Stimulated activated CD8-positive, alpha-beta memory T cell treated with anti-CD3 and anti-CD28 coated beads, Interleukin-15, amount 100 ng/mL, for 48 hours (primary cell): Measurements from ENCODE around the gene GALNT17.
"Not testable (repeated sequence)": the region's sequence is repeated elsewhere in the genome, so short reads cannot be mapped to it uniquely, and the experiment has no call there.

Source experiments
- DNase-seq, 2 donors: peaks; one replicate each; pipeline ENCODE4 v3.0.0-alpha.2; 2020; ENCODE audit warnings: low read depth in 2 of 2

GALNT17 gene

DNA sequence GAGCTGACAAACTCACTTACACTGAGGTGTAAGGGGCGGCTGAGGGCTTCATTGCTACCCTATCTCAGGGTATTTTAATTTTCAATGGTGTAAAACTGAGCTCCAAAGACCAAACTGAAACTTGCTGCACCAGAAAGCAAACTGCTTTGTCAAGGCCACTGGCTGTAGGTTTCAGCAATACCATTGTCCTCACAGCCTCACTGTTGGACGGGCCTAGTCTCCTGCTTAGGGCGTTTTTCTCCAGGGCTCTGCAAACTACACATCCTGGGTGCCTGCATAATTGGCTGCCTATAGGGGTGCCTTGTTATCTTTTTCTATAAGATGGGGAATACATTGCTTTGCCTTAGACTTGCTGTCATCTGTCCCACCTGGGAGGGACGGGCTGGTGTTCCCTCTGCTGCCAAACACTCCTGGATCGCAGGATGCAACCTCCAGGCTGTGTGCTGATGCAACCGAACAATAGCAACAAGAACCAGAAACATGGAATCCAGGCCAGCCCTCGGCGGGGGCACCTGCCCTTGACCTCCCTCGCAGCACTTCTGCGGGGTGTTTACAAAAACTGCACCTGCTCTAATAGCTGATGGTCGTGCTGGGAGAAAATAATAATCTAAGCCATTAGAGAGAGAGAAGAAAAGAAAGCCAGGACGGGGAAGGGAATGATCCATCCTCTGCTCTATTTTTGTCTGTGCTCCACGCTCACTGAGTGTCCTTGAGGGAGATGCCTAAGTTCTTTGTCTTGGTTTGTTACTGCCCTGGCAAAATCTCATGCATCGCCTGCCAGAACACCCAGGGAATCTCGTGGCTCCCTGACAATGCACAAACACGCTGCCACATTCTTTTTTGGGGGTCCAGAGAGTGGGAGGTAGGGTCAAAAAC lies 104.5 kb downstream of the GALNT17 start:
- no peak for DNase-seq

DNA sequence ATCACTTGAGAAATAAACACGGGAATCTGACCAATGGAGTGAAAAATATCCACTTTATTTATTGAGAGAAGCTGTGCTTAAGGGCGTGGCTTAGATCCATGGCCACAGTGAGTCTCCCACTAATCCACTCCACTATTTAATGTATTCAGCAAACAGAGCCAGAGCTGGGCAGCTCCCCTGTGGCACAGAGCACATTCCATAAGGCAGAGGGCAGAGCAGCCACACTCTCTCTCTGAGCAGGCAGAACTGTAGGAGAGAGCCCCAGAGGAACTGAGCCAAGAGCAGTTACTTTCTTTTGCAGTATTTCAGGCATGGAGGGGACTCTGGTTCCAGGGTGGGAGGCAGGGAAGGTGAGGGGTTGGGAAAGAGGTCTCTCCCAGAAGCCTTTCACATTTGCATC lies 106.0 kb downstream of the GALNT17 start:
- no peak for DNase-seq

DNA sequence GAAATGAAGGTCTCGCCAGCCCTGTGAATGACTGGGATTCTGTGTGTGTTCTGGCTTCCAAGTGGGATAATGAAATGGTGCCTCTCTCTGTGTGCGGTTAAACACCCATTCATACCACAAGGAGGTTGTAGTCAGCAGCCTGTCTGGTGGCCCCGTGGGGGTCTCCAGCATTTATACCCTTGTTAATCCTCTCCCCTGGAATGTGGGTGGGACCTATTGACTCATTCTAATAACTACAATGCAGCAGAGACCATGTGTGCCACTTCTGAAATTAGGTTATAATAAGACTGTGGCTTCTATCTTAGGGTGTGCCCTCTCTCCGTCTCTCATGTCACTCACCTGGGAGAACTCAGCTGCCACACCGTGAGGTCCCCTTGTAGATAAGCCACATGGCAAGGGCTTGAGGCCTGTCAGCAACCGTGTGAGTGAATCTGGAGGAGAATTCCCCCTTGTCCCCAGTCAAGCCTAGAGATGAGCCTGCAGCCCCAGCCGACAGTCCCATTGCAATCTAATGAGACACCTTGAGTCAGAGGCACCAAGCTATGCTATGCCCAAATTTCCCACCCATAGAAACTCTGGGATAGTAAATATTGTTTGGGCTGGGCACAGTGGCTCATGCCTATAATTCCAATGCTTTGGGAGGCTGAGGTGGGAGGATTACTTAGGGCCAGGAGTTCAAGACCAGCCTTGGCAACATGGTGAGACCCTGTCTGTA lies 106.8 kb downstream of the GALNT17 start:
- no peak for DNase-seq

GRCh38 chr7:71239586-71240268 lies 107.8 kb downstream of the GALNT17 start:
- no peak for DNase-seq

- no peak for DNase-seq
Measured at GRCh38 chr7:71243736-71244410, 111.9 kb downstream of the GALNT17 start.

GRCh38 chr7:71245038-71245437 lies 113.1 kb downstream of the GALNT17 start:
- no peak for DNase-seq

GRCh38 chr7:71251706-71252105 lies 119.8 kb downstream of the GALNT17 start:
- no peak for DNase-seq

DNA sequence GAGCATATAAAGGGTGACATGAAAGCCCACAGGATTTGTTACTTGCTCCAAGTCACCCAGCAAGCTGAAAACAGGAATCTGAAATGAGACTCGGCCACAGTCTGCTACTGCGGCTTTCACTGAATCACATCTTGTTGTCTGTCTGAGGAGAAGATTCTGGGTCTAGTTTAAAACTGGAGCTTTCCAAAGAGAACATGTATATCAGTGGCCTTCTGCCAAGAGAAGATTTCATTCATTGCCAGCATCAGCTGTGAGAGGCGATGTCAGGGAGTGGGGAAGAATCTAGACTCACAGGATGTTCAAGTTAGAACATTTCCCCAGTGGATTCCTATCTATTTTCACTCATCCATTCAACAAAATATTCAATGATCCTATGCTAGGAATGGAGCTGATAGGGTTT lies 122.8 kb downstream of the GALNT17 start:
- no peak for DNase-seq

DNA sequence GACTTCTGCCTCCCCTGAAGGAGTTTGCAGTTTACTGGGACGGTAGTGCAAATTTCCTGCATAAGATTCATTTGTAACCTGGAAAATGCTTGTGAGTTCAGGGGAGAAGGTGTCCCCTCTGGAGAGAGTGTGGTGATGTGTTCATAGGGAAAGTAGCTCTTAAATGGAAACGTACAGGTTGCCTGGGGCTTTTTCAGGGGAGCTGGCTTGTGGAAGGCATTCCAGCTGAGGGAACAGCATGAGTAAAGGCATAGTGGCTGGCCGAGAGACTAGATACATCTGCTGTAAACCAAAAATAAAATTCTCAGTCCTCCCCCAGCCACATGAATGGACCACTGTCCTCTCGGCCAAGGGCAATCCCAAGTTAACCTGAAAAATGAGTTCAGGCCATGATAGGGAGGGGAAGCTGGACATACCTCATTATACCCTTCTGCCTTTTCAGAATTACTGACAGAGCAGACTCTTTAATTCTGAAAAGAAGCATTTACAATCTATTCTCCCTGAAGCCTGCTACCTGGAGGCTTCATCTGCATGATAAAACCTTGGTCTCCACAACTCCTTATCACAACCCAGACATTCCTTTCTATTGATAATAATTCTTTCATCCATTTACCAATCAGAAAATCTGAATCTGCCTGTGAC lies 123.7 kb downstream of the GALNT17 start:
- no peak for DNase-seq

DNA sequence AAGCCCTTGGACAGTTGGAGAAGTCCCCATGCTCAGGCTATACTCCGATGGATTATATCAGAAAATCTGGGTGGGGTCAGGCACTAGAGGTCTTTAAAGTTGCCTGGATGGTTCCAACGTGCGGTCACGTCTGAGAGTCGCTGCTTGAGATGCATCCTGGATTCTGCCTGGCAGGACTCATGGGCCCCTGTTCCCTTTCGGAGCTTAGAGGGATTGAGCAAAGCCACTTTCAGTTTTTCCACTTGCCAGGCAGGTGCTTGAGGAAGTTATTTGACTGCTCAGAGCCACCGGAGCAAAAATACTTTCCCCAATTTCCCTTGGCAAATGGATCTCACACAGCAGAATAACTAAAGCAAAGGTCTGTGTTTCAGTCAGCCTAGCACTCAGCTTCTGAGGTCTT lies 129.1 kb downstream of the GALNT17 start:
- DNase-seq = no peak

GRCh38 chr7:71262834-71263233 lies 130.9 kb downstream of the GALNT17 start:
- DNase-seq = not testable (repeated sequence)

GRCh38 chr7:71264005-71264404 lies 132.1 kb downstream of the GALNT17 start:
- DNase-seq = no peak

GRCh38 chr7:71266912-71267311 lies 135.0 kb downstream of the GALNT17 start:
- no peak for DNase-seq

GRCh38 chr7:71267734-71268469 lies 136.0 kb downstream of the GALNT17 start:
- DNase-seq = no peak

- no peak for DNase-seq
Measured at GRCh38 chr7:71270558-71270957, 138.6 kb downstream of the GALNT17 start.

DNA sequence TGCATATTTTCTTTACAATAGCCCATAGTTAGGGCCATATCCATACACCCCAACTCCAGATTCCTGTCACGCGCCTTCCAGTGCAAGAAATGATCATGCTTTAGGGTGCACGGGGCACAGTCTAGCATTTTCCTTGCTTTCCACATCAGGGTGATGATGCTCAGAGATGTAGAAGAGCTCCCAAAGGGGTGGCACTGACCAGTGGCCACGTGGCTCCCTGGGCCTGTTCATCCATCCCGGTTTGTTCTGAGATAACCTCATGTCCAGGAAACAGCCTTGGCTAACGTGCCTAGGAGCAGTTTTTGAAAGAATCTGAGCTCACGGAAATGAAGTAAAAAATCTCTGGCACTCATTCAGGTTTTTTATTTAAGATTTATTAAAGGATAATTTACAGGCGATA lies 139.3 kb downstream of the GALNT17 start:
- no peak for DNase-seq

DNA sequence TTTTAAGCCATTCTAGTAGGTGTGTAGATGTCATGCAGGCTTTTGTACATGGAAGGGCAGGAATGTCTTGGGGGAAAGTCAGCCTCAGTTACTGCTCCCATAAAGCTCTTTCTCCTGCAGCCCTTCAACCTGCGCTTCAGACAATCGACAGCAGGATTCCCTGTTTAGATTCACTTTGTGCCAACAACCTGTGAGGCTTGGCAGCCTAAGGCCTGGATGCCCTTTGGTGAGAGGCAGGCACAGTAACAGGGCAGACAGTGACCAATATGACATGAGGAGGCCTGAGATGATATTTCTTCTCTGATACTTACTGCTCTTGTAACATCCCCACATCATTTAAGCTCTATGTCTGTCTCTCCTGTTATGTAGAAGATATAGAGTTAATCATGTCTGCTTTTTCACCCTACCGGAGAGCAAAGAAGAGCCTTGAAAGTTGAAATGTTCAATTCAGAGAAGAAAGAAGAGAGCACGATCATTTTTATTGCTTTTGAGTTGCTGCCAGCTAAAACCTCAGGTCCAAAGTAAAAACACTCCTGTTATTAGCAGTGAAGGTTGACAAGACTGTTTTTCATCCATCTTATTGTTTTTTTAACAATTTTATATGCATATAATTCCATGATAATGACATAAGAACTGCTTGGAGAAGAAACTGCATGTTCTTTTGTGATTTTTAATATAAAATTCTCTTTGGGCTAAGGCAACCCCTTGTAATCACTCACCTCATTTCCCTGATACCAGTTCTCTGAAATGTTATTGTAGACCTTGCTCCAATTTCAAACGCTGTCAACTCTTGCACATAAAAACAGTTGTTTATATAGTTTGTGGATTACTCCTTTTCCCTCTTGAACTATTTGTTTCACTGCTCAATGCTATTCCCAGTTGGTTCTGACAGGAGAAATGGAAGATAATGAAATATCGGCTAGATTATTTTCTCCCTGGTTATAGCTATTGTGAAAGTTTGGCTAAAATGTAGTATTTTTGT lies 140.9 kb downstream of the GALNT17 start:
- DNase-seq = no peak

DNA sequence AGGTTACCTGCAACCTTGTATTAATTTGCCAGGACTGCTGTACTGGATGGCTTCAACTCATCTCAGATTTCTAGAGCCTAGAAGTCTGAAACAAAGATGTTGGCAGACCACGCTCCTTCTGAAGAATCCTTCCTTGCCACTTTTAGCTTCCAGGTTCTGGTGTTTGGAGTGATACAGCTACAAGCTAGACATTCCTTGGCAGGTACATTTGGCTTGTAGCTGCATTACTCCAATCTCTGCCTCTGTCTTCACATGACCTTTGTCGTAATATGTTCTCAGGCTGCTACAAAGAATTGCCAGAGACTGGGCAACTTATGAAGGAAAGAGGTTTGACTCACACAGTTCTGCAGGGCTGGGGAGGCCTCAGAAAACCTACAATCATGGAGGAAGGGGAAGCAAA lies 146.3 kb downstream of the GALNT17 start:
- DNase-seq = no peak

DNA sequence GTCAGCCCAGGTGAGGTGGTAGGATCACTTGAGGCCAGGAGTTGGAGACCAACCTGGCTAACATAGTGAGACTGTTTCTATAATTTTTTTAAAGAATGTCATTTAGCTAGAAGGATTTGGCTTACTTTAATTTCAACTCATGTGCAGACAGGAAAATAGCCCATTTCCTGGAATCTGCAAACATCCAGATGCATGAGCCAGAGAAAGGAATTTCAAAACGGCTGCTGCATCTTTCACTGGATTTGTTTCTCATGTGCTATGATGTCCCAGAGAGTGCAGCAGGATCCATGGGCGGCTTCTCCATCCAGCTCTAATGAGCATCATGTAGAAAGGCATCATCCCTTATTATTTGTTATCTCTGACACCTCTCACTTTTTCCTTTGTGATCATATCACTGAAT lies 149.3 kb downstream of the GALNT17 start:
- no peak for DNase-seq

GRCh38 chr7:71283802-71284201 lies 151.9 kb downstream of the GALNT17 start:
- DNase-seq = no peak
